ENCODE results near the gene CHGA.
A peak's percentile ranks its signal among the peaks of the same experiment; 100 is the strongest.

Gene CHGA

DNA sequence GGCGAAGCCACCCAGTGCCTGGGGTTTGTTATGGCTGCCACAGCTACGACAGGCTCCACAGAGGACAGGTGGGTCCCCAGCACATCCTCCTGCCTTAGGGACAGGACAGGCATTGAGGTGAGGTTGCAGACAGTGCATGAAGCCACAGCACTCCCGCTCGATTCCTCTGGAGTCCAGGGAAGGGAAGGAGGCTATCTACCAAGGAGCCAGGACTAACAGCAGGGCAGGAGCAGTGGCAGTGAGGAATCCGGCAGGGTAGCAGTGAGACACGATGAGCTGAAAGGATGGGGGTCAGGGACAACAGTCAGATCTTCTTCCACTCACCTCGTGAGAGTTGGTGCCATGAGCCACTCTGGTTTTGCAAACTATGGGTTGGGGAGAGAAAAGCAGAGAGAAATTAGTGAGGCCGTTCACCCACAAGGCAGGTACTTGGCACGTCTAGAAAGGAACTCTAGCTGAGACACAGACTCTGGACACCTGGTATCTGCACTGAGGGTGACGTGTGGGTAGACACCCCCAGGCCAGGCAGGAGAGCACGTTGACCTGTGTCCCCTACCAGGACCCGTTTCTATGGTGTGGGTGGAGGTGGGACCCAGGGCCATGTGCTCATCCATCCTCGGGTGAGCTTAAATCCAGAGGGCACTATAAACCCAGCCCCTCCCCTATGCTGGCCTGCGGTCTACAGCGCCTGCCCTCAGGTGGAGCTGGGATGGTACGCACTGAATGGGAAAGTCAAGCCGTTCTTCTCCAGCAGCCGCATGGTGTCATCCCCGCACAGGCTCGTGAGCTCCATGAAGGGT lies 39.3 kb downstream of the CHGA start:
- Histone ChIP-seq H3K27me3 (no peaks in the 10 kb centered on the region), H4K20me1 (peaks cover 0 to 88% (median 20%) of the 10 kb centered on the region in 11 experiments; a peak in 16 of 22 replicates), H3K4me1 (peaks cover 6 to 13% (median 10%) of the 10 kb centered on the region in 10 experiments; a peak in 19 of 20 replicates), H3K9me3 (replicated peaks in 1 of 11) (peaks cover 0 to 22% (median 6%) of the 10 kb centered on the region in 11 experiments; a peak in 10 of 22 replicates), H3K4me2 (no peak overlapping the region), H3K27ac (no peak overlapping the region), H3K36me3 (peaks cover 16 to 63% (median 51%) of the 10 kb centered on the region in 11 experiments), H3K9ac (no peak overlapping the region), H3K4me3 (no peak overlapping the region)
- TF ChIP-seq Cebpa-rat (IDR thresholded peaks at IDR 0.05) = no peak

- no peak for TF ChIP-seq Cebpa-rat (IDR thresholded peaks at IDR 0.05)
- Histone ChIP-seq H3K27ac (no peak overlapping the region), H3K36me3 (peaks cover 12 to 62% (median 46%) of the 10 kb centered on the region in 11 experiments; a peak in 20 of 22 replicates), H3K4me2 (no peak overlapping the region), H3K4me3 (no peak overlapping the region), H3K27me3 (no peaks in the 10 kb centered on the region), H3K9ac (no peak overlapping the region), H4K20me1 (peaks cover 0 to 88% (median 20%) of the 10 kb centered on the region in 11 experiments; a peak in 15 of 22 replicates), H3K4me1 (peaks cover 6 to 13% (median 10%) of the 10 kb centered on the region in 10 experiments; a peak in 19 of 20 replicates), H3K9me3 (replicated peaks in 1 of 11) (peaks cover 0 to 28% (median 12%) of the 10 kb centered on the region in 11 experiments; a peak in 13 of 22 replicates)
Observed at GRCh38 chr14:92962831-92963095, 39.8 kb downstream of the CHGA start.

- Histone ChIP-seq H3K4me2 (no peak overlapping the region), H3K27ac (no peak overlapping the region), H3K9ac (no peak overlapping the region), H3K27me3 (no peaks in the 10 kb centered on the region), H3K4me3 (no peak overlapping the region), H3K4me1 (peaks cover 6 to 13% (median 10%) of the 10 kb centered on the region in 10 experiments; a peak in 19 of 20 replicates), H4K20me1 (peaks cover 0 to 87% (median 20%) of the 10 kb centered on the region in 11 experiments; a peak in 15 of 22 replicates), H3K9me3 (replicated peaks in 1 of 11) (peaks cover 0 to 35% (median 14%) of the 10 kb centered on the region in 11 experiments; a peak in 13 of 22 replicates), H3K36me3 (peaks cover 8 to 61% (median 38%) of the 10 kb centered on the region in 11 experiments; a peak in 18 of 22 replicates)
- no peak for TF ChIP-seq Cebpa-rat (IDR thresholded peaks at IDR 0.05)
Observed at GRCh38 chr14:92963301-92964123, 40.6 kb downstream of the CHGA start.

DNA sequence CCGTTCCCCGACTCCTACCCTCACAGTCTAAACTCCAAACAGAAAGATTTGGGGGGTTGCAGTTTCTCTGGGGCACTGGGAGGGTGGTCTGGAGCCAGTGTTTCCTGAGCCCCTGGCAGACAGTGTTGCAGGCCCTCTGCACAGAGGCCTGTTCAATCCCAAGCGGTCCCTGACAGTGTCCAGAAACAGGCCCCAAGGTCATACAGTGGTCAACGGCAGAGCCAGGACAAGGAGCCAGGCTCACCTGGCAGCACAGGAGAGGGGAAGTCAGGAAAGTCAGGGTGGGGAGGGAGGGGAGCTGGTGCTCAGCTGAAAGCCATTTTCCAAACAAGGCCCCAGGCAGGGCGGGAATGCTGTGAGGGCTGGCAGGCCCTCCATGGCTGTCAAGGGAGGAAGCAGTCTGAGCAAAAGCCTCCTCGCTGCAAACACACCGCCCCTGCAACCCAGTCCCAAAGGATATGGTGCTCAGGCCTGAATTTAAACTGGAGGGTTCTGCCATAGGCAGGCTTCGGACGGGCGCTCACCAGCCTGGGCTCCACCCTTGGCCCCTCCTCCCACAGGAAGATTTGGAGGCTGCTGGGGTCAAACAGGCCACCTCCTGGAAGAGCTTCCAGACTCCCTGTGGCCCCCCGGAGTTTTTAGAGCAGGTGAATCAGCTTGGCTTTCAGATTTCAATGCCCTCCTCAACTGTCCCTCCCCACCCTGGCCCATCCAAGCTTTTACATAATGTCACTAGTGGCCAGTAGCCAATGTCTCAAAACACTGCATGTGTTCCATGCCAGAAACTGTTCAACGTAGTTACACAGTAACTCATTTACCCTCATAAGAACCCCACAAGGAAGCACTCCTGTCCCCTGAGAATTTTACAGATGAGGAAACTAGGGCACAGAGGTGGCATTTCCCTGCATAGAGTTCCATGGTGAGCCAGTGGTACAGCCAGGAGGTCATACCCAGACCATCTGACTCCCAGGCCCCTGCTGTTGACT lies 41.5 kb downstream of the CHGA start:
- Histone ChIP-seq H3K27ac (no peak overlapping the region), H3K9me3 (replicated peaks in 1 of 11) (peaks cover 0 to 35% (median 14%) of the 10 kb centered on the region in 11 experiments; a peak in 13 of 22 replicates), H3K36me3 (peaks cover 7 to 61% (median 30%) of the 10 kb centered on the region in 11 experiments; a peak in 18 of 22 replicates), H3K4me1 (peaks cover 6 to 15% (median 10%) of the 10 kb centered on the region in 10 experiments; a peak in 19 of 20 replicates), H3K4me2 (peak overlapping the region in 9 of 11 experiments; percentile 4 to 50 (median 26); a peak in 12 of 22 replicates), H4K20me1 (peaks cover 0 to 87% (median 20%) of the 10 kb centered on the region in 11 experiments; a peak in 16 of 22 replicates), H3K4me3 (no peak overlapping the region), H3K27me3 (no peaks in the 10 kb centered on the region), H3K9ac (no peak overlapping the region)
- TF ChIP-seq Cebpa-rat (IDR thresholded peaks at IDR 0.05) = no peak

- peaks cover 7 to 56% (median 24%) of the 10 kb centered on the region in 11 experiments; a peak in 18 of 22 replicates for H3K36me3 ChIP-seq
- TF ChIP-seq Cebpa-rat (IDR thresholded peaks at IDR 0.05) = no peak
- H3K9ac ChIP-seq = no peak overlapping the region
- H3K4me2 ChIP-seq = peak overlapping the region in 7 of 11 experiments; percentile 8 to 50 (median 26); a peak in 8 of 22 replicates
- peaks cover 0 to 87% (median 28%) of the 10 kb centered on the region in 11 experiments; a peak in 16 of 22 replicates for H4K20me1 ChIP-seq
- H3K9me3 ChIP-seq (replicated peaks in 1 of 11) = peaks cover 0 to 35% (median 14%) of the 10 kb centered on the region in 11 experiments; a peak in 13 of 22 replicates
- H3K4me1 ChIP-seq = peaks cover 9 to 24% (median 14%) of the 10 kb centered on the region in 10 experiments; a peak in 19 of 20 replicates
- no peak overlapping the region for H3K27ac ChIP-seq
- H3K4me3 ChIP-seq = no peak overlapping the region
- H3K27me3 ChIP-seq = no peaks in the 10 kb centered on the region
Observed at GRCh38 chr14:92965281-92965680, 42.3 kb downstream of the CHGA start.

DNA sequence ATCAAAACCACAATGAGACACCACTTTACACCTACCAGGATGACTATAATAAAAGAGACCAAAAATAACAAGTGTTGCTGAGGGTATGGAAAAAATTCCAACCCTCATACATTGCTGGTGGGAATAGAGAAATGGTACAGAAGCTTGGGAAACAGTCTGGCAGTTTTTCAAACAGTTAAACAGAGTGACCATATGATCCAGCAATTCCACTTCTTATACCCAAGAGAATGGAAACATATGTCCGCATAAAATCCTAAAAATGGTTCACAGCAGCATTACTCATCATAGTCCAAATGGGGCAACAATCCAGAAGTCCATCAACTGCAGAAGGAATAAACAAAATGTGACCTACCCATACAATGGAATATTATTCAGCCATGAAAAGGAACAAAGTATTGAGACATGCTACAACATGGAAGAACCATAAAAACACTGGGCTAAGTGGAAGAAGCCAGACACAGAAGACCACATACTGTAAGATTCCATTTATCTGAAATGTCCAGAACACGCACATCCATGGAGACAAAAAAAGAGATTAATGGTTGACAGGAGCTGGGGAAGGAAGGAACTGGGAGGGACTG lies 44.5 kb downstream of the CHGA start:
- Histone ChIP-seq H3K9me3 (replicated peaks in 1 of 11) (peaks cover 0 to 35% (median 14%) of the 10 kb centered on the region in 11 experiments; a peak in 13 of 22 replicates), H3K4me3 (no peak overlapping the region), H3K27ac (no peak overlapping the region), H4K20me1 (peaks cover 0 to 87% (median 31%) of the 10 kb centered on the region in 11 experiments; a peak in 16 of 22 replicates), H3K27me3 (no peaks in the 10 kb centered on the region), H3K36me3 (peaks cover 0 to 47% (median 4%) of the 10 kb centered on the region in 11 experiments; a peak in 12 of 22 replicates), H3K4me1 (peaks cover 9 to 28% (median 15%) of the 10 kb centered on the region in 10 experiments; a peak in 19 of 20 replicates), H3K4me2 (no peak overlapping the region), H3K9ac (no peak overlapping the region)
- no peak for TF ChIP-seq Cebpa-rat (IDR thresholded peaks at IDR 0.05)

DNA sequence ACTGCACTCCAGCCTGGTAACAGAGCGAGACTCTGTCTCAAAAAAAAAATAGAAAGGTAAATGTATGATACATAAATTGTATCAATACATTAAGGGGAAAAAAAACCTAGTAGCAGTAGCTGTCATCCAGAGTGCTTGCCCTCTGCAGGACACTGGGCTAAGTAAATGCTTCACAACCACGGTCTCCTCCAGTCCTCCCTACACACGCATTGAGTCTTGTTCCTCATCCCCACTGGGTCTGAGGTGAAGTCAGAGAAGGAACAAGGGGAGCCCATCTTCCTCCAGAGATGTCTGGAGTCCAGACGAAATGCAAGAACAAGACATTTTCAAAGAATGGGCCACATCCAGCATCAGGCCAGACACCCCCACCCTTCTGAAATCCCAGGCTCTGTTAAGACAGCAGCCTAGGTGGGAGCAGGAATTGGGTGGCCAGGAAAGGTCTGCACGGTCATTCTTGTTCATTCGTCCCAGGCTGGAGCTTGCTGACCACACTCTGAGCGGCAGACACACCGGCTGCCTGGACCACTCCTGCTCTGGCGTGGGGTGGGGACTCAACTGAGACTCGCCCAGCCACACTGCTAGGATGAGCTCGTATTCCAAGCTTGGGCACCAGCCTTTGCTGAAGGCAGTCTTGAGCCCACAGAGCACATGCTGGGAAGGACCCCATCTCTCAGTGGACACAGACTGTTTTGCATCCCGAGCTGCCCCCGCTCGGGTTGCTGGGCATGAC lies 45.5 kb downstream of the CHGA start:
- Histone ChIP-seq H3K4me2 (no peak overlapping the region), H3K4me3 (no peak overlapping the region), H3K9ac (no peak overlapping the region), H3K9me3 (replicated peaks in 1 of 11) (peaks cover 0 to 35% (median 14%) of the 10 kb centered on the region in 11 experiments; a peak in 15 of 22 replicates), H3K27me3 (no peaks in the 10 kb centered on the region), H4K20me1 (peaks cover 0 to 84% (median 26%) of the 10 kb centered on the region in 11 experiments; a peak in 15 of 22 replicates), H3K27ac (no peak overlapping the region), H3K4me1 (peaks cover 9 to 28% (median 15%) of the 10 kb centered on the region in 10 experiments; a peak in 19 of 20 replicates), H3K36me3 (peaks cover 0 to 48% (median 4%) of the 10 kb centered on the region in 11 experiments; a peak in 11 of 22 replicates)
- no peak for TF ChIP-seq Cebpa-rat (IDR thresholded peaks at IDR 0.05)
